NB4 (cell line): ENCODE data around the gene AMBRA1.

Experiments used
- CTCF ChIP-seq: IDR thresholded peaks from one replicate; pipeline ENCODE4 v1.5.1; 2012; ENCODE audit warnings: low read depth, low read length
- POLR2A ChIP-seq: IDR thresholded peaks from 2 replicates; pipeline ENCODE4 v1.6.1; 2011; ENCODE audit warnings: mild to moderate bottlenecking; ENCODE audit not compliant: insufficient read length; ENCODE audit errors: extremely low read depth
- TF ChIP-seq, protein P1 (sequence below): IDR thresholded peaks from 2 replicates; pipeline ENCODE4 v1.6.1; 2011; ENCODE audit warnings: low read depth, low read length

GRCh38 chr11:46593550-46594373 is at the start of gene AMBRA1:
- TF ChIP-seq CTCF = no peak
- TF ChIP-seq POLR2A = peak; percentile 55
- TF ChIP-seq, protein P1, sequence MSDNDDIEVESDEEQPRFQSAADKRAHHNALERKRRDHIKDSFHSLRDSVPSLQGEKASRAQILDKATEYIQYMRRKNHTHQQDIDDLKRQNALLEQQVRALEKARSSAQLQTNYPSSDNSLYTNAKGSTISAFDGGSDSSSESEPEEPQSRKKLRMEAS = peak; percentile 66; the same call in 1 of the 2 replicates
